ENCODE results near the gene PABPN1.

PABPN1 gene

GRCh38 chr14:23359167-23359626 lies 37.9 kb downstream of the PABPN1 start:
- H3K4me3 ChIP-seq (ENCODE audit: low read depth in 1 of 2, low read length in 2 of 2) = no peak overlapping the region
- H3K79me2 ChIP-seq (ENCODE audit: insufficient read depth, low read length) = no peaks in the 10 kb centered on the region
- H3K4me2 ChIP-seq (ENCODE audit: insufficient read depth, low read length) = no peak overlapping the region
- no peaks in the 10 kb centered on the region for H3K36me3 ChIP-seq (ENCODE audit: insufficient read depth, low read length)
- H3K27me3 ChIP-seq (ENCODE audit: insufficient read depth, low read length, poor library complexity) = peaks cover 29% of the 10 kb centered on the region
- no peaks in the 10 kb centered on the region for H3K9me3 ChIP-seq (ENCODE audit: insufficient read depth, low read length, severe bottlenecking)
- ATAC-seq (ENCODE audit: insufficient read depth, low read depth) (no peak), DNase-seq (no peak)
- no peaks in the 10 kb centered on the region for H3K4me1 ChIP-seq (ENCODE audit: insufficient read depth, low read length)
- TF ChIP-seq EZH2 (IDR thresholded peaks at IDR 0.05; ENCODE audit: borderline replicate concordance, low read depth, low read length, severe bottlenecking) = no peak
- TF ChIP-seq CTCF (IDR thresholded peaks at IDR 0.05; ENCODE audit: borderline replicate concordance, extremely low read depth, low read length, poor library complexity, severe bottlenecking) = no peak
- H2AFZ ChIP-seq (ENCODE audit: low read depth, low read length) = no peak overlapping the region
- 0 out of 2 replicates have a peak, but pooled peaks cover 3% of the 10 kb centered on the region for H4K20me1 ChIP-seq (ENCODE audit: insufficient read depth, low read length)
- H3K27ac ChIP-seq (ENCODE audit: low read length) = no peak overlapping the region
- no peak overlapping the region for H3K9ac ChIP-seq (ENCODE audit: low read depth, low read length)

GRCh38 chr14:23359722-23360447 lies 38.6 kb downstream of the PABPN1 start:
- no peaks in the 10 kb centered on the region for H3K9me3 ChIP-seq (ENCODE audit: insufficient read depth, low read length, severe bottlenecking)
- H3K27me3 ChIP-seq (ENCODE audit: insufficient read depth, low read length, poor library complexity) = peaks cover 24% of the 10 kb centered on the region
- 0 out of 2 replicates have a peak, but pooled peaks cover 3% of the 10 kb centered on the region for H4K20me1 ChIP-seq (ENCODE audit: insufficient read depth, low read length)
- H3K4me3 ChIP-seq (ENCODE audit: low read depth in 1 of 2, low read length in 2 of 2) = no peak overlapping the region
- no peak overlapping the region for H2AFZ ChIP-seq (ENCODE audit: low read depth, low read length)
- H3K36me3 ChIP-seq (ENCODE audit: insufficient read depth, low read length) = no peaks in the 10 kb centered on the region
- H3K4me1 ChIP-seq (ENCODE audit: insufficient read depth, low read length) = no peaks in the 10 kb centered on the region
- ATAC-seq (ENCODE audit: insufficient read depth, low read depth) (no peak), DNase-seq (no peak)
- no peak overlapping the region for H3K4me2 ChIP-seq (ENCODE audit: insufficient read depth, low read length)
- no peaks in the 10 kb centered on the region for H3K79me2 ChIP-seq (ENCODE audit: insufficient read depth, low read length)
- H3K9ac ChIP-seq (ENCODE audit: low read depth, low read length) = no peak overlapping the region
- no peak for TF ChIP-seq EZH2 (IDR thresholded peaks at IDR 0.05; ENCODE audit: borderline replicate concordance, low read depth, low read length, severe bottlenecking)
- no peak for TF ChIP-seq CTCF (IDR thresholded peaks at IDR 0.05; ENCODE audit: borderline replicate concordance, extremely low read depth, low read length, poor library complexity, severe bottlenecking)
- no peak overlapping the region for H3K27ac ChIP-seq (ENCODE audit: low read length)

- TF ChIP-seq EZH2 (IDR thresholded peaks at IDR 0.05; ENCODE audit: borderline replicate concordance, low read depth, low read length, severe bottlenecking) (no peak), CTCF (IDR thresholded peaks at IDR 0.05; ENCODE audit: borderline replicate concordance, extremely low read depth, low read length, poor library complexity, severe bottlenecking) (peak; percentile 3)
- H3K79me2 ChIP-seq (ENCODE audit: insufficient read depth, low read length) = no peaks in the 10 kb centered on the region
- H3K4me1 ChIP-seq (ENCODE audit: insufficient read depth, low read length) = no peaks in the 10 kb centered on the region
- ATAC-seq (ENCODE audit: insufficient read depth, low read depth) (no peak), DNase-seq (no peak)
- no peak overlapping the region for H2AFZ ChIP-seq (ENCODE audit: low read depth, low read length)
- H3K4me3 ChIP-seq (ENCODE audit: low read depth in 1 of 2, low read length in 2 of 2) = no peak overlapping the region
- no peaks in the 10 kb centered on the region for H3K9me3 ChIP-seq (ENCODE audit: insufficient read depth, low read length, severe bottlenecking)
- no peak overlapping the region for H3K9ac ChIP-seq (ENCODE audit: low read depth, low read length)
- no peaks in the 10 kb centered on the region for H3K36me3 ChIP-seq (ENCODE audit: insufficient read depth, low read length)
- H3K4me2 ChIP-seq (ENCODE audit: insufficient read depth, low read length) = no peak overlapping the region
- H3K27ac ChIP-seq (ENCODE audit: low read length) = no peak overlapping the region
- H3K27me3 ChIP-seq (ENCODE audit: insufficient read depth, low read length, poor library complexity) = peaks cover 24% of the 10 kb centered on the region
- 0 out of 2 replicates have a peak, but pooled peaks cover 3% of the 10 kb centered on the region for H4K20me1 ChIP-seq (ENCODE audit: insufficient read depth, low read length)
These were observed 39.2 kb downstream of the PABPN1 start for GRCh38 chr14:23360496-23360895.
